Right atrium auricular region (tissue), 2 donors: ENCODE results near the gene NME3. TPM values are rescaled to one million over a fixed set of nuclear protein-coding genes. Genes with fewer than 3 reads are reported as not detected.
A peak's percentile ranks its signal among the peaks of the same experiment; 100 is the strongest.

Experiments
- DNase-seq: peaks from one replicate; pipeline ENCODE4 v3.0.0-alpha.2; 2019; ENCODE audit warnings: low spot score
- H3K27ac ChIP-seq, 2 donors: fragments of 200-600 bp; sonication (generic); 1 replicate in 1 of 2; 2 replicates in 1 of 2; pipeline ENCODE4 v1.5.1; 2016 to 2019
- H3K27me3 ChIP-seq, 2 donors: fragments of 200-600 bp; sonication (generic); one replicate each; pipeline versions ENCODE4 v1.5.1 to v1.6.0; 2017 to 2019
- H3K36me3 ChIP-seq: fragments of 200-600 bp; sonication (generic); one replicate; pipeline ENCODE4 v1.5.1; 2016
- H3K4me1 ChIP-seq, 2 donors: fragments of 200-600 bp; sonication (generic); one replicate each; pipeline versions ENCODE4 v1.5.1 to v1.6.0; 2017 to 2019
- H3K4me3 ChIP-seq, 2 donors: fragments of 200-600 bp; sonication (generic); 1 replicate in 1 of 2; 2 replicates in 1 of 2; pipeline ENCODE4 v1.5.1; 2017 to 2019; ENCODE audit warnings: mild to moderate bottlenecking in 1 of 2, moderate library complexity in 1 of 2
- H3K9me3 ChIP-seq, 2 donors: fragments of 200-600 bp; sonication (generic); one replicate each; pipeline ENCODE4 v1.5.1; 2019
- CTCF ChIP-seq, 2 donors: fragments of 200-600 bp; sonication (generic); IDR thresholded peaks; one replicate each; pipeline ENCODE4 v1.5.1; 2019; ENCODE audit warnings: antibody characterized with exemption in 2 of 2
- microRNA-seq, 2 donors: library from miRNA; unstranded; fragments of <30 nt; microRNA quantifications; one replicate each; pipeline ENCODE4, GENCODE V29; 2016 to 2017; ENCODE audit warnings: borderline number of aligned reads in 2 of 2, borderline replicate concordance in 1 of 2
- total RNA-seq, 2 donors: library from RNA; depleted of rRNA; stranded (reverse); fragments of >200 nt; gene quantifications; one replicate each; pipeline ENCODE4 v1.1.0, GENCODE V29; 2016

The NME3 gene
- total RNA-seq, 2 donors from 2014 or later, result 51.3 to 56.2 TPM

GRCh38 chr16:1723450-1724147, 47.7 kb downstream of the NME3 start:
- TF ChIP-seq CTCF (IDR thresholded peaks at IDR 0.05), result peak; percentile 65 to 83
- Histone ChIP-seq H3K4me1 (peaks cover 0 to 49% of the 10 kb centered on the region in 2 donors), H3K27me3 (no peaks in the 10 kb centered on the region), H3K9me3 (no peaks in the 10 kb centered on the region), H3K27ac (peak overlapping the region; percentile 35 to 73), H3K36me3 (peaks cover 35% of the 10 kb centered on the region), H3K4me3 (no peak overlapping the region)
- DNase-seq, result no peak

GRCh38 chr16:1721372-1721771, 50.0 kb downstream of the NME3 start:
- peak overlapping the region; percentile 35 to 73 for H3K27ac ChIP-seq
- H3K4me3 ChIP-seq, result no peak overlapping the region
- H3K36me3 ChIP-seq, result peaks cover 18% of the 10 kb centered on the region
- no peak for DNase-seq
- no peak for TF ChIP-seq CTCF (IDR thresholded peaks at IDR 0.05)
- H3K27me3 ChIP-seq, result no peaks in the 10 kb centered on the region
- peaks cover 0 to 49% of the 10 kb centered on the region in 2 donors for H3K4me1 ChIP-seq
- H3K9me3 ChIP-seq, result no peaks in the 10 kb centered on the region

Small RNAs within 50 kb of the gene (microRNA-seq; reads per million reads assigned to microRNA genes)
- gene MIR3177, result 2.1 reads per million in 2 donors

Other genes starting within 250 kb of the NME3 start
- 10 to 100 TPM; 35.1 to 42.2 TPM for gene TMEM204, start 237.9 kb downstream of the NME3 start, total RNA-seq
- gene IFT140, start 159.5 kb downstream of the NME3 start, total RNA-seq, result 10 to 100 TPM in 1 of 2 donors, 1 to 10 TPM in 1; 6.4 to 13.0 TPM
- gene CRAMP1, start 159.2 kb downstream of the NME3 start, total RNA-seq, result 1 to 10 TPM; 7.7 to 9.7 TPM
- 10 to 100 TPM; 11.7 to 16.1 TPM for gene JPT2, start 93.3 kb downstream of the NME3 start, total RNA-seq
- gene MAPK8IP3, start 65.3 kb downstream of the NME3 start, total RNA-seq, result 10 to 100 TPM; 43.1 to 43.3 TPM
- 1 to 10 TPM; 3.5 to 5.0 TPM for gene EME2, start 1.3 kb upstream of the NME3 start, total RNA-seq
- gene MRPS34, start 1.6 kb upstream of the NME3 start, total RNA-seq, result 10 to 100 TPM; 58.8 to 77.9 TPM
- 10 to 100 TPM; 41.9 to 49.0 TPM for gene SPSB3, start 11.0 kb upstream of the NME3 start, total RNA-seq
- 10 to 100 TPM; 70.3 to 77.9 TPM for gene NUBP2, start 11.4 kb upstream of the NME3 start, total RNA-seq
- not detected for gene IGFALS, start 22.2 kb upstream of the NME3 start, total RNA-seq
- gene HAGH, start 55.3 kb upstream of the NME3 start, total RNA-seq, result 100 to 1,000 TPM; 208 to 227 TPM
- 10 to 100 TPM; 35.8 to 59.3 TPM for gene FAHD1, start 55.7 kb upstream of the NME3 start, total RNA-seq
- gene MEIOB, start 100.6 kb upstream of the NME3 start, total RNA-seq, result not detected
- not detected for gene HS3ST6, start 146.9 kb upstream of the NME3 start, total RNA-seq
- 10 to 100 TPM; 13.7 to 21.9 TPM for gene MSRB1, start 171.7 kb upstream of the NME3 start, total RNA-seq
- 10 to 100 TPM; 12.3 to 74.0 TPM for gene RPL3L, start 183.1 kb upstream of the NME3 start, total RNA-seq
- 1,000 to 10,000 TPM in 1 of 2 donors, 100 to 1,000 TPM in 1; 583 to 1,046 TPM for gene NDUFB10, start 188.0 kb upstream of the NME3 start, total RNA-seq
- gene RPS2, start 193.3 kb upstream of the NME3 start, total RNA-seq, result 1,000 to 10,000 TPM in 1 of 2 donors, 100 to 1,000 TPM in 1; 782 to 1,247 TPM
- gene RNF151, start 195.3 kb upstream of the NME3 start, total RNA-seq, result not detected
- gene TBL3, start 200.5 kb upstream of the NME3 start, total RNA-seq, result 10 to 100 TPM; 22.4 to 35.6 TPM
- gene NOXO1, start 209.9 kb upstream of the NME3 start, total RNA-seq, result under 1 TPM in 1 of 2 donors, not detected in 1; 0.30 TPM
- 10 to 100 TPM; 11.9 to 12.6 TPM for gene GFER, start 212.7 kb upstream of the NME3 start, total RNA-seq
- 1 to 10 TPM in 1 of 2 donors, under 1 TPM in 1; 0.52 to 2.1 TPM for gene SYNGR3, start 218.4 kb upstream of the NME3 start, total RNA-seq
- 10 to 100 TPM; 11.4 to 19.9 TPM for gene ZNF598, start 238.3 kb upstream of the NME3 start, total RNA-seq
- not detected for gene NPW, start 248.2 kb upstream of the NME3 start, total RNA-seq